Calu3 (cell line): ENCODE data around the gene HEYL. TPM values are rescaled to one million over a fixed set of nuclear protein-coding genes. Genes with fewer than 3 reads are reported as not detected.

Experiments
- BruUV-seq: library from RNA; stranded (reverse); fragments of 400-500 nt; replicated peaks from 2 replicates; lab custom pipeline; 2021; lab: Mats Ljungman, UMichigan
- CTCF ChIA-PET: fragments of 300-600 bp; sonication (Branson Sonifier 250); formaldehyde crosslinking; loops from one replicate; lab custom pipeline; 2022; ENCODE audit warnings: antibody characterized with exemption; lab: Charles Lee
- DNase-seq: peaks from one replicate; pipeline ENCODE4 v3.0.0; 2022
- H3K27ac Mint-ChIP-seq: one replicate; pipeline ENCODE4 v1.8.0; 2022; ENCODE audit warnings: mixed read lengths; ENCODE audit not compliant: unreplicated experiment
- H3K27me3 Mint-ChIP-seq: one replicate; pipeline ENCODE4 v1.8.0; 2022; ENCODE audit warnings: mixed read lengths; ENCODE audit not compliant: unreplicated experiment
- H3K36me3 Mint-ChIP-seq: one replicate; pipeline ENCODE4 v1.8.0; 2022; ENCODE audit warnings: mild to moderate bottlenecking, moderate library complexity, mixed read lengths; ENCODE audit not compliant: insufficient read depth, unreplicated experiment
- H3K4me1 Mint-ChIP-seq: one replicate; pipeline ENCODE4 v1.8.0; 2022; ENCODE audit warnings: mild to moderate bottlenecking, low read depth, mixed read lengths; ENCODE audit not compliant: unreplicated experiment
- H3K4me3 Mint-ChIP-seq: one replicate; pipeline ENCODE4 v1.8.0; 2022; ENCODE audit warnings: mild to moderate bottlenecking, low read depth, moderate library complexity, mixed read lengths; ENCODE audit not compliant: unreplicated experiment
- H3K9me3 Mint-ChIP-seq: one replicate; pipeline ENCODE4 v1.8.0; 2022; ENCODE audit warnings: low read depth, mixed read lengths; ENCODE audit not compliant: unreplicated experiment
- intact Hi-C: fragments of 100-400 bp; cut with micrococcal nuclease; formaldehyde crosslinking; loops from one replicate; pipeline ENCODE4 v1.10.0; 2022; ENCODE audit not compliant: unreplicated experiment
- total RNA-seq: library from RNA; stranded (reverse); gene quantifications from 2 replicates; pipeline ENCODE4 v1.2.3, GENCODE V29; 2022
- TF ChIP-seq, protein P1 (sequence below): fragments of 200-600 bp; IDR thresholded peaks from one replicate; pipeline ENCODE4 v1.8.0; 2022; ENCODE audit warnings: antibody characterized with exemption; ENCODE audit not compliant: unreplicated experiment

HEYL gene
- total RNA-seq, 1 experiment from 2014 or later, result 0.09 TPM

DNA sequence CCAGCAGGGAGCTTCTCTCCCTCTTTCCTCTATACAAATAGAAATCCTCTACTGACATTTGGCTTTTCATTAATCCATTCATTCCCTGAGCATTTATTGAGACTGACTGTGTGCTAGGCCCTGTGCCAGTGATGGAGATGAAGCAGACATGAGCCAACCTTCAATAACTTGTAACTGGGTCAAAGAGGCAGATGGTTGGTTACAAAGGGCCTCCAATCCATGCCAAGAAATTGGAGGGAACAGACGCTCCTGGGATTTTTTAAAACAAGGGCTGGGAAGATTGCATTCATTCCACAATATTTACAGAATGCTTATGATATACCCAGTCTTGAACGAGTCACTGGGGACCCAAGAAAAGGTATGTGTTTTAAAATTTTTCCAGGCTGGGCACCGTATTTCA lies 45.6 kb upstream of the HEYL start:
- H3K4me3 Mint-ChIP-seq, result peak overlapping the region; percentile 5
- intact Hi-C loops, result no loop called here
- no peaks in the 10 kb centered on the region for H3K9me3 Mint-ChIP-seq
- H3K4me1 Mint-ChIP-seq, result no peaks in the 10 kb centered on the region
- CTCF ChIA-PET, result no interaction called here
- no peaks in the 10 kb centered on the region for H3K36me3 Mint-ChIP-seq
- H3K27me3 Mint-ChIP-seq, result peaks cover 100% of the 10 kb centered on the region
- TF ChIP-seq, protein P1, sequence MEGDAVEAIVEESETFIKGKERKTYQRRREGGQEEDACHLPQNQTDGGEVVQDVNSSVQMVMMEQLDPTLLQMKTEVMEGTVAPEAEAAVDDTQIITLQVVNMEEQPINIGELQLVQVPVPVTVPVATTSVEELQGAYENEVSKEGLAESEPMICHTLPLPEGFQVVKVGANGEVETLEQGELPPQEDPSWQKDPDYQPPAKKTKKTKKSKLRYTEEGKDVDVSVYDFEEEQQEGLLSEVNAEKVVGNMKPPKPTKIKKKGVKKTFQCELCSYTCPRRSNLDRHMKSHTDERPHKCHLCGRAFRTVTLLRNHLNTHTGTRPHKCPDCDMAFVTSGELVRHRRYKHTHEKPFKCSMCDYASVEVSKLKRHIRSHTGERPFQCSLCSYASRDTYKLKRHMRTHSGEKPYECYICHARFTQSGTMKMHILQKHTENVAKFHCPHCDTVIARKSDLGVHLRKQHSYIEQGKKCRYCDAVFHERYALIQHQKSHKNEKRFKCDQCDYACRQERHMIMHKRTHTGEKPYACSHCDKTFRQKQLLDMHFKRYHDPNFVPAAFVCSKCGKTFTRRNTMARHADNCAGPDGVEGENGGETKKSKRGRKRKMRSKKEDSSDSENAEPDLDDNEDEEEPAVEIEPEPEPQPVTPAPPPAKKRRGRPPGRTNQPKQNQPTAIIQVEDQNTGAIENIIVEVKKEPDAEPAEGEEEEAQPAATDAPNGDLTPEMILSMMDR, result no peak
- no TSS peak for BruUV-seq
- H3K27ac Mint-ChIP-seq, result no peak overlapping the region
- no peak for DNase-seq

DNA sequence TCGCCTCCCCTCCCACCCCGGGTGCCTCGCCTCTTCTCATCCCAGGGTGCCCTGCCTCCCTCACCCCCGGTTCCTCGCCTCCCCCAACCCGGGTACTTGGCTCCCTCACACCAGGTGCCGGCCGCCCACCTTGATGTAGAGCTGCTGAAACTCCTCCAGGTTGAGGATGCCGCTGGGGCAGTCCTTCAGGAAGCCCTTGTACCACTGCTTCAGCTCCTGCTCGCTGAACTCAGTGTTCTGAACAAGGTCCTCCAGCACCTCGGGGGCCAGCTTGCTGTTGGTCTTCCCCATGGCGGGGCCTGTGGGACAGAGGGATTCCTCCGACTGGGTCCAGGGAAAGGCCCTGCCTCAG lies 44.8 kb upstream of the HEYL start:
- no peak for DNase-seq
- H3K9me3 Mint-ChIP-seq, result no peaks in the 10 kb centered on the region
- peaks cover 100% of the 10 kb centered on the region for H3K27me3 Mint-ChIP-seq
- CTCF ChIA-PET, result no interaction called here
- intact Hi-C loops, result no loop called here
- H3K4me1 Mint-ChIP-seq, result no peaks in the 10 kb centered on the region
- TF ChIP-seq, protein P1, result no peak
- H3K36me3 Mint-ChIP-seq, result no peaks in the 10 kb centered on the region
- H3K27ac Mint-ChIP-seq, result no peak overlapping the region
- no TSS peak for BruUV-seq
- peak overlapping the region; percentile 5 for H3K4me3 Mint-ChIP-seq

DNA sequence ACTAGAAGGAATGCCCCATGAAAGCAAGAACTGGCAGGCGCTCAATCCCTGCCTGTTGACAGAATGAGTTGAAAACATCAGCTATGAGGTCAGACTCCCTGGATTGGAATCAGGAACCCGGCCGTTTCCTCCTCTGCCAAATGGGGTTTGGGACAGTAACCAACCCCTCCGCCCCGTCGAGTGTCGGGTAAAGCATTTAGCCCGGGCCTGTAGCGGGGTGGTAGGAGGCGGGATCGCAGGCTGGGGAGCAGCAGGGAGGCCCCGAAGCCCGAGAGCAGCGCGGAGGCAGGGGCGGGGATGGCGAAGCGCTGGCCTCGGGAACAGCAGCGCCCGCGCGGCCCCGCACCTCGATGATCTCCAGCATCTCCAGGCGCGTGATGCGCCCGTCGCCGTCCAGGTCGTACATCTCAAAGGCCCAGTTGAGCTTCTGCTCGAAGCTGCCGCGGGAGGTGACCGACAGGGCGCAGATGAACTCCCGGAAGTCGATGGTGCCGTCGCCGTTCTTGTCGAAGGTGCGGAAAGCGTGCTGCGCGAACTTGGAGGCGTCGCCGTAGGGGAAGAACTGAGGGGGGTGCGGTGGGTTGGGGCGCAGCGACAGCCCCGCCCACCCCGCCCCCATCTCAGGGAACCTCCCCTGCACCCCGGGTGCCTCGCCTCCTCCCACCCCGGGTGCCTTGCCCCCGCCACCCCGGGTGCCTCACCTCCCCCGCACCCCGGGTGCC lies 44.3 kb upstream of the HEYL start:
- no peak overlapping the region for H3K4me3 Mint-ChIP-seq
- intact Hi-C loops, result no loop called here
- peaks cover 99% of the 10 kb centered on the region for H3K27me3 Mint-ChIP-seq
- H3K9me3 Mint-ChIP-seq, result no peaks in the 10 kb centered on the region
- CTCF ChIA-PET, result no interaction called here
- DNase-seq, result no peak
- no peak overlapping the region for H3K27ac Mint-ChIP-seq
- no peaks in the 10 kb centered on the region for H3K4me1 Mint-ChIP-seq
- BruUV-seq, result no TSS peak
- no peaks in the 10 kb centered on the region for H3K36me3 Mint-ChIP-seq
- TF ChIP-seq, protein P1, result no peak

DNA sequence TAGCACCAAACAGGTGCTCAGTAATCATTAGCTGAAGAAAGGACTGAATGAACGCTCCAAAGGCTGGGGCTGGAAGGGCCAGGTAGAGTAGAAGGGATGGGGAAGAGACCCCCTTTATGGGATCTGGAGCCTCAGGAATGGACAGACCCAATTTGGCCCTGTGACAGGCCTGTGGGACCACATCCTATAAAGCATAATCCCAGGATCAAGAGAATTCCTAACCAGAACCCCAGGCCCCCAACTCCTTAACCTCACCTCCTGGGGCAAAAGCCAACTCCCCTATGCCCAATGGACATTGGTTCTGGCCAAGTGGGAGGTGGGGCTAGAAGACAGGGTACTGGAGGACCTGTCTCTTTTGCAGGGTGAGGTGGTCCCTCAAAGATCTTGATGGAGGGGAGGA lies 42.6 kb upstream of the HEYL start:
- DNase-seq, result no peak
- CTCF ChIA-PET, result interaction anchor here (0.7 to 1.7 kb wide), 2 partner anchors 13 to 76 kb away, joined by 3 to 4 read pairs; no protein-coding TSS in a partner anchor
- intact Hi-C loops, result no loop called here
- Mint-ChIP-seq H3K9me3 (no peaks in the 10 kb centered on the region), H3K27me3 (peaks cover 88% of the 10 kb centered on the region), H3K4me1 (peaks cover under 1% of the 10 kb centered on the region), H3K36me3 (no peaks in the 10 kb centered on the region), H3K4me3 (no peak overlapping the region), H3K27ac (no peak overlapping the region)
- BruUV-seq, result no TSS peak
- TF ChIP-seq, protein P1, result no peak
